HepG2 (cell line): Measurements from ENCODE around the gene BAIAP2L2.

Source experiments
- CBX2 ChIP-seq, 2 experiments: fragments of 200-600 bp in 1 of 2; sonication (generic); formaldehyde crosslinking in 1 of 2; IDR thresholded peaks; 2 replicates each; pipeline versions ENCODE4 v1.7.0 to v1.8.1; 2018 to 2022; ENCODE audit warnings: low read depth in 2 of 2, low read length in 1 of 2, mild to moderate bottlenecking in 1 of 2, missing genetic modification reagents in 1 of 2
- CREB1 ChIP-seq, 2 experiments: fragments of 450-650 bp in 1 of 2; IDR thresholded peaks; 2 replicates each; pipeline ENCODE4 v1.6.1; 2016 to 2017; ENCODE audit warnings: control low read depth in 1 of 2, mild to moderate bottlenecking in 1 of 2, missing compliant biosample characterization in 1 of 2, missing genetic modification characterization in 1 of 2
- EED ChIP-seq: sonication (generic); formaldehyde crosslinking; IDR thresholded peaks from 2 replicates; pipeline ENCODE4 v1.5.0; 2020; ENCODE audit warnings: mild to moderate bottlenecking, missing genetic modification reagents
- HNF4G ChIP-seq, 2 experiments: sonication (generic) in 1 of 2; formaldehyde crosslinking in 1 of 2; IDR thresholded peaks; 2 replicates each; pipeline versions ENCODE4 v1.4.0 to v1.6.1; 2011 to 2020; ENCODE audit warnings: borderline replicate concordance in 2 of 2, low read depth in 2 of 2, mild to moderate bottlenecking in 2 of 2, low read length in 1 of 2, missing genetic modification reagents in 1 of 2, moderate library complexity in 1 of 2
- IRF1 ChIP-seq: sonication (generic); formaldehyde crosslinking; IDR thresholded peaks from 2 replicates; pipeline ENCODE4 v1.4.0; 2020; ENCODE audit warnings: low read depth, mild to moderate bottlenecking, missing genetic modification reagents
- JUNB ChIP-seq: sonication (generic); formaldehyde crosslinking; IDR thresholded peaks from 2 replicates; pipeline ENCODE4 v1.8.0; 2022; ENCODE audit warnings: missing genetic modification reagents, mild to moderate bottlenecking, borderline replicate concordance
- POLR2A ChIP-seq, 2 experiments: IDR thresholded peaks; 2 replicates each; pipeline ENCODE4 v1.6.1; 2011; ENCODE audit warnings: low read depth in 2 of 2, low read length in 2 of 2, mild to moderate bottlenecking in 1 of 2, moderate library complexity in 1 of 2; ENCODE audit not compliant: insufficient read depth in 1 of 2
- SMC3 ChIP-seq: IDR thresholded peaks from 2 replicates; pipeline ENCODE4 v1.6.1; 2011; ENCODE audit warnings: low read length, improper control_type of control experiment
- ZNF549 ChIP-seq: sonication (generic); formaldehyde crosslinking; IDR thresholded peaks from 2 replicates; pipeline ENCODE4 v1.5.0; 2020; ENCODE audit warnings: missing genetic modification reagents
- ZNF709 ChIP-seq: sonication (generic); formaldehyde crosslinking; IDR thresholded peaks from 2 replicates; pipeline ENCODE4 v1.5.0; 2020; ENCODE audit warnings: mild to moderate bottlenecking, missing genetic modification reagents
- TF ChIP-seq, protein P1 (sequence below): sonication (generic); formaldehyde crosslinking; IDR thresholded peaks from 2 replicates; pipeline ENCODE4 v1.5.0; 2020; ENCODE audit warnings: mild to moderate bottlenecking, missing genetic modification reagents, moderate library complexity
- TF ChIP-seq, protein P2 (sequence below): sonication (generic); formaldehyde crosslinking; IDR thresholded peaks from 2 replicates; pipeline ENCODE4 v1.4.0; 2020; ENCODE audit warnings: missing genetic modification reagents, borderline replicate concordance

- no peak for TF ChIP-seq SMC3
- TF ChIP-seq CREB1 (IDR thresholded peaks at IDR 0.05): no peak
- no peak for TF ChIP-seq CREB1 (CRISPR knock-in tag; IDR thresholded peaks at IDR 0.05)
- TF ChIP-seq IRF1 (CRISPR knock-in tag): no peak
- no peak for TF ChIP-seq JUNB
- TF ChIP-seq, protein P1, sequence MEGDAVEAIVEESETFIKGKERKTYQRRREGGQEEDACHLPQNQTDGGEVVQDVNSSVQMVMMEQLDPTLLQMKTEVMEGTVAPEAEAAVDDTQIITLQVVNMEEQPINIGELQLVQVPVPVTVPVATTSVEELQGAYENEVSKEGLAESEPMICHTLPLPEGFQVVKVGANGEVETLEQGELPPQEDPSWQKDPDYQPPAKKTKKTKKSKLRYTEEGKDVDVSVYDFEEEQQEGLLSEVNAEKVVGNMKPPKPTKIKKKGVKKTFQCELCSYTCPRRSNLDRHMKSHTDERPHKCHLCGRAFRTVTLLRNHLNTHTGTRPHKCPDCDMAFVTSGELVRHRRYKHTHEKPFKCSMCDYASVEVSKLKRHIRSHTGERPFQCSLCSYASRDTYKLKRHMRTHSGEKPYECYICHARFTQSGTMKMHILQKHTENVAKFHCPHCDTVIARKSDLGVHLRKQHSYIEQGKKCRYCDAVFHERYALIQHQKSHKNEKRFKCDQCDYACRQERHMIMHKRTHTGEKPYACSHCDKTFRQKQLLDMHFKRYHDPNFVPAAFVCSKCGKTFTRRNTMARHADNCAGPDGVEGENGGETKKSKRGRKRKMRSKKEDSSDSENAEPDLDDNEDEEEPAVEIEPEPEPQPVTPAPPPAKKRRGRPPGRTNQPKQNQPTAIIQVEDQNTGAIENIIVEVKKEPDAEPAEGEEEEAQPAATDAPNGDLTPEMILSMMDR (CRISPR knock-in tag): no peak
- TF ChIP-seq HNF4G (IDR thresholded peaks at IDR 0.05; ENCODE audit: borderline replicate concordance, low read depth, low read length): no peak
- TF ChIP-seq HNF4G (CRISPR knock-in tag; IDR thresholded peaks at IDR 0.05; ENCODE audit: borderline replicate concordance, low read depth): no peak
- TF ChIP-seq ZNF549 (CRISPR knock-in tag): no peak
- TF ChIP-seq POLR2A (IDR thresholded peaks at IDR 0.05; ENCODE audit: insufficient read depth in 1 of 2, low read depth in 2 of 2, low read length in 2 of 2): no peak
- no peak for TF ChIP-seq EED
- no peak for TF ChIP-seq ZNF709 (CRISPR knock-in tag)
- TF ChIP-seq, protein P2, sequence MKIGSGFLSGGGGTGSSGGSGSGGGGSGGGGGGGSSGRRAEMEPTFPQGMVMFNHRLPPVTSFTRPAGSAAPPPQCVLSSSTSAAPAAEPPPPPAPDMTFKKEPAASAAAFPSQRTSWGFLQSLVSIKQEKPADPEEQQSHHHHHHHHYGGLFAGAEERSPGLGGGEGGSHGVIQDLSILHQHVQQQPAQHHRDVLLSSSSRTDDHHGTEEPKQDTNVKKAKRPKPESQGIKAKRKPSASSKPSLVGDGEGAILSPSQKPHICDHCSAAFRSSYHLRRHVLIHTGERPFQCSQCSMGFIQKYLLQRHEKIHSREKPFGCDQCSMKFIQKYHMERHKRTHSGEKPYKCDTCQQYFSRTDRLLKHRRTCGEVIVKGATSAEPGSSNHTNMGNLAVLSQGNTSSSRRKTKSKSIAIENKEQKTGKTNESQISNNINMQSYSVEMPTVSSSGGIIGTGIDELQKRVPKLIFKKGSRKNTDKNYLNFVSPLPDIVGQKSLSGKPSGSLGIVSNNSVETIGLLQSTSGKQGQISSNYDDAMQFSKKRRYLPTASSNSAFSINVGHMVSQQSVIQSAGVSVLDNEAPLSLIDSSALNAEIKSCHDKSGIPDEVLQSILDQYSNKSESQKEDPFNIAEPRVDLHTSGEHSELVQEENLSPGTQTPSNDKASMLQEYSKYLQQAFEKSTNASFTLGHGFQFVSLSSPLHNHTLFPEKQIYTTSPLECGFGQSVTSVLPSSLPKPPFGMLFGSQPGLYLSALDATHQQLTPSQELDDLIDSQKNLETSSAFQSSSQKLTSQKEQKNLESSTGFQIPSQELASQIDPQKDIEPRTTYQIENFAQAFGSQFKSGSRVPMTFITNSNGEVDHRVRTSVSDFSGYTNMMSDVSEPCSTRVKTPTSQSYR (CRISPR knock-in tag): no peak
- no peak for TF ChIP-seq CBX2 (IDR thresholded peaks at IDR 0.05; ENCODE audit: low read depth, low read length)
- no peak for TF ChIP-seq CBX2 (CRISPR knock-in tag; IDR thresholded peaks at IDR 0.05; ENCODE audit: low read depth)
These were observed 42.6 kb downstream of the BAIAP2L2 start for GRCh38 chr22:38067761-38068360.
